Esophagus squamous epithelium (tissue), 4 donors: ENCODE results near the gene LRRC49.

Source experiments
- CTCF ChIP-seq, 6 experiments: fragments of 450-650 bp in 4 of 6; fragments of 200-600 bp in 2 of 6; sonication (generic) in 2 of 6; IDR thresholded peaks; one replicate each; pipeline ENCODE4 v1.5.1; 2016 to 2019; ENCODE audit warnings: antibody characterized with exemption in 6 of 6, mild to moderate bottlenecking in 4 of 6, moderate library complexity in 4 of 6
- POLR2A ChIP-seq, 4 donors: fragments of 450-650 bp; IDR thresholded peaks; one replicate each; pipeline ENCODE4 v1.6.1; 2017; ENCODE audit warnings: antibody characterized with exemption in 4 of 4, mild to moderate bottlenecking in 4 of 4, moderate library complexity in 3 of 4

GRCh38 chr15:70879401-70879800 lies 13.2 kb upstream of the LRRC49 start:
- TF ChIP-seq POLR2A (IDR thresholded peaks at IDR 0.05), result no peak
- TF ChIP-seq CTCF (IDR thresholded peaks at IDR 0.05), result no peak
